Stimulated activated naive CD4-positive, alpha-beta T cell (primary cell): Measurements from ENCODE around the gene RELT.

ENCODE experiments used
- DNase-seq, 6 experiments: peaks; one replicate each; lab custom pipeline; 2025; lab: John Stamatoyannopoulos, UW

RELT gene

DNA sequence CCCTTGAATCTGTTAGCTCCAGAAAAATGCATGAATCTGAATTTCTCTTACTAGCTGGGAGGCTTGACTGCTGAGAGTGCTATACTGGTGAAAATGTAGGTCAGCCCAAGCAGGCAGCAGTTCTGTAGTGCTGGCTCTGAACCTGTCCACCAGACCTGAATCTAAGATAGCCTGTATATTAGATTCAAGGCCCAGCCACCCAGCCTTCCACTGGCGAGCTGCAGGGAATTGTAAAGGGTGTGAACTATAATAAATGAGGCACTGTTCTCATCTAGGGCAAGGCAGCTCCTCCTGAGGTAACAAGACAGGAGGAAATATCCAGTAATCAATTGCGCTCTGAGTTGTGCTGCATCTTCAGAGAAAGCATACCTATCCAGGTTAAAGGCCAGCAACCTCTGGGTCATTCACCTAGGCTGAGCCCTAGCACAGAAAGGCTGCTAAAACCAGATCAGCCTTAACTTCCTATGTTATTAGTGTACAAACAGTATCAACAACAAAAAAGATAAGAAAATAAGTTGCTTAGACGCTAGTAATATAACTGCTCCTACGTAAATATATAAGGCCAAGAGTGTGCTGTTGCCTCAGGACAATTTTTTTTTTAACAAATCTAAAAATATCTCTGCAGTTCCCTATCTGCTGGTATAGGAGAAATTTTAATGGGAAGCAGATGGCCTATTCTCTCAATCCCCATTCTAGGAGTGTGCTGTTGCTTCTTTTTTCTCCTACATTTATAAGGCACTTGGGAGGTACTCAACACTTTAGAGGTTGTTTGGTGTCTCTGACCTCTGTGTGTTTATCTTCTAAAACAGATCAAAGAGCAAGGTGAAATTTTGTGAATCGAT lies 63.0 kb downstream of the RELT start:
- no peak for DNase-seq

DNA sequence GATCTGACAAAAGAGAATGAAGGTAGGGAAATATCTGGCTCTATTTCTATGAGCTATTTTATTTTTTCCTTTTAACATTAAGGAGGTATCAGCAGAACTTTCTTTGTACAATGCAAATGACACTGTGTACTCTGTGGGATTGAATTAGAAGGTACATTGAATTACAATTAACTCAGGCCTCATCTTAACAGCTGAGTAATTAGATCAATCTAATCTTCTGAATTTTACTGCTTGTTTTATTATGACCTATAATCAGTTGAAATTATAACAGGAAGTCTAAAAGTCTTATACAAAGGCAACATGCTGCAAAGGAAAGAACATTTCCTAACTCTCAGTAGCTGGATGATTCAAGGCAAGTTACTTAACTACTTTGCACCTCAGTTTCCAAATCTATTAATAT lies 69.8 kb downstream of the RELT start:
- DNase-seq: no peak

DNA sequence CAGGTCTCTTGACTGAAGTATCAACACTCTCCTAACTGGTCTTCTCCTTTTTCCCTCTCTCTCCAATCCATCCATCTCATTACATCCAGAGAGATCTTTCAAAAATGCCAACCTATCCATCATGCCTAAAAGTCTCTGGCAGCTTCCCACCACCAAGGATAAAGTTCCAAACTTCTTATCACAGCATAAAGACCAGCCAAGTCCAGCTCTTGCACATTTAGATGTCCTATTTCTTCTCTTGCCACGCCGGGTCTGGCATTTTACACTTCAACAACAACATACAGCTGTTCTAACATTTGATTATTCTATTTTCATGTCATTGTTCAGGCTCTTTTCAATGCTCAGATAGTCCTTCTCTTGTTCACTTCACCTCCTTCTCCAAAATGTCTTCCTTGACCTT lies 70.6 kb downstream of the RELT start:
- no peak for DNase-seq
